ENCODE data around the gene ZDHHC16.
A peak's percentile ranks its signal among the peaks of the same experiment; 100 is the strongest.
"Not testable (repeated sequence)": the region's sequence is repeated elsewhere in the genome, so short reads cannot be mapped to it uniquely, and the experiment has no call there.

The ZDHHC16 gene

GRCh38 chr10:97406064-97406463 is 39.9 kb upstream of the ZDHHC16 start:
- H3K4me3 ChIP-seq (ENCODE audit: low read length) = no peak overlapping the region
- DNase-seq = no peak
- H3K18ac ChIP-seq (ENCODE audit: low read length) = no peak overlapping the region
- H3K79me2 ChIP-seq (ENCODE audit: control insufficient read depth, insufficient read depth, low read length) = no peaks in the 10 kb centered on the region
- H3K79me1 ChIP-seq (ENCODE audit: low read length) = no peaks in the 10 kb centered on the region
- no peak overlapping the region for H3K4me2 ChIP-seq (ENCODE audit: low read length)
- H3K23ac ChIP-seq (ENCODE audit: low read length) = no peak overlapping the region
- H3K4ac ChIP-seq (ENCODE audit: low read depth, low read length) = no peak overlapping the region
- no peak overlapping the region for H2BK120ac ChIP-seq (ENCODE audit: low read depth, low read length)
- H4K8ac ChIP-seq (ENCODE audit: low read depth, low read length) = no peak overlapping the region
- H3K9ac ChIP-seq (ENCODE audit: low read length) = no peak overlapping the region
- H3K36me3 ChIP-seq (ENCODE audit: control insufficient read depth, insufficient read depth, low read length) = no peaks in the 10 kb centered on the region
- no CpG with 5 or more reads among the region's 3 CpGs for WGBS (ENCODE audit: extremely low coverage, insufficient coverage, low lambda C conversion rate)
- H3K27ac ChIP-seq (ENCODE audit: low read depth, low read length) = no peak overlapping the region
- no peak overlapping the region for H4K5ac ChIP-seq (ENCODE audit: low read length)
- no peak overlapping the region for H2BK15ac ChIP-seq (replicated peaks; ENCODE audit: low read depth)
- H2BK5ac ChIP-seq (ENCODE audit: low read length) = no peak overlapping the region
- no peak overlapping the region for H3K56ac ChIP-seq (ENCODE audit: low read length)
- no peaks in the 10 kb centered on the region for H3K4me1 ChIP-seq (ENCODE audit: control insufficient read depth, low read depth, low read length)
- no peaks in the 10 kb centered on the region for H3K27me3 ChIP-seq (ENCODE audit: insufficient read depth, low read length, poor library complexity)
- no peak overlapping the region for H2AK5ac ChIP-seq (ENCODE audit: low read length)

GRCh38 chr10:97406483-97406882 is 39.5 kb upstream of the ZDHHC16 start:
- H3K4me3 ChIP-seq (ENCODE audit: low read length); H3K56ac ChIP-seq (ENCODE audit: low read length); H4K8ac ChIP-seq (ENCODE audit: low read depth, low read length); H3K9ac ChIP-seq (ENCODE audit: low read length); H3K23ac ChIP-seq (ENCODE audit: low read length); H3K4me2 ChIP-seq (ENCODE audit: low read length); H3K79me2 ChIP-seq (ENCODE audit: control insufficient read depth, insufficient read depth, low read length); H3K27me3 ChIP-seq (ENCODE audit: insufficient read depth, low read length, poor library complexity); H2BK15ac ChIP-seq (replicated peaks; ENCODE audit: low read depth); H3K18ac ChIP-seq (ENCODE audit: low read length); H3K27ac ChIP-seq (ENCODE audit: low read depth, low read length); H4K5ac ChIP-seq (ENCODE audit: low read length); H3K4ac ChIP-seq (ENCODE audit: low read depth, low read length); H3K36me3 ChIP-seq (ENCODE audit: control insufficient read depth, insufficient read depth, low read length); H2BK120ac ChIP-seq (ENCODE audit: low read depth, low read length); H3K4me1 ChIP-seq (ENCODE audit: control insufficient read depth, low read depth, low read length); H2AK5ac ChIP-seq (ENCODE audit: low read length); DNase-seq; H2BK5ac ChIP-seq (ENCODE audit: low read length); H3K79me1 ChIP-seq (ENCODE audit: low read length): not testable (repeated sequence)
- WGBS (ENCODE audit: extremely low coverage, insufficient coverage, low lambda C conversion rate) = 100% methylated on average over 1 of the region's 7 CpGs

GRCh38 chr10:97407211-97407951 is 38.6 kb upstream of the ZDHHC16 start:
- no peak overlapping the region for H4K8ac ChIP-seq (ENCODE audit: low read depth, low read length)
- no peak overlapping the region for H2BK5ac ChIP-seq (ENCODE audit: low read length)
- no peak overlapping the region for H3K18ac ChIP-seq (ENCODE audit: low read length)
- H2BK120ac ChIP-seq (ENCODE audit: low read depth, low read length) = no peak overlapping the region
- WGBS (ENCODE audit: extremely low coverage, insufficient coverage, low lambda C conversion rate) = no CpG with 5 or more reads among the region's 10 CpGs
- no peak overlapping the region for H3K4ac ChIP-seq (ENCODE audit: low read depth, low read length)
- no peak overlapping the region for H2BK15ac ChIP-seq (replicated peaks; ENCODE audit: low read depth)
- peak; percentile 95 for DNase-seq
- H3K79me2 ChIP-seq (ENCODE audit: control insufficient read depth, insufficient read depth, low read length) = no peaks in the 10 kb centered on the region
- no peaks in the 10 kb centered on the region for H3K36me3 ChIP-seq (ENCODE audit: control insufficient read depth, insufficient read depth, low read length)
- no peak overlapping the region for H3K27ac ChIP-seq (ENCODE audit: low read depth, low read length)
- no peaks in the 10 kb centered on the region for H3K27me3 ChIP-seq (ENCODE audit: insufficient read depth, low read length, poor library complexity)
- no peak overlapping the region for H4K5ac ChIP-seq (ENCODE audit: low read length)
- peak overlapping the region; percentile 75 for H3K4me2 ChIP-seq (ENCODE audit: low read length)
- no peaks in the 10 kb centered on the region for H3K4me1 ChIP-seq (ENCODE audit: control insufficient read depth, low read depth, low read length)
- peak overlapping the region; percentile 43 for H3K56ac ChIP-seq (ENCODE audit: low read length)
- H2AK5ac ChIP-seq (ENCODE audit: low read length) = no peak overlapping the region
- H3K9ac ChIP-seq (ENCODE audit: low read length) = peak overlapping the region; percentile 33
- no peak overlapping the region for H3K4me3 ChIP-seq (ENCODE audit: low read length)
- no peak overlapping the region for H3K23ac ChIP-seq (ENCODE audit: low read length)
- no peaks in the 10 kb centered on the region for H3K79me1 ChIP-seq (ENCODE audit: low read length)

- WGBS (ENCODE audit: extremely low coverage, insufficient coverage, low lambda C conversion rate) = no CpG with 5 or more reads among the region's 2 CpGs
- Histone ChIP-seq H3K27me3 (ENCODE audit: insufficient read depth, low read length, poor library complexity) (no peaks in the 10 kb centered on the region), H2BK120ac (ENCODE audit: low read depth, low read length) (no peak overlapping the region), H4K8ac (ENCODE audit: low read depth, low read length) (no peak overlapping the region), H3K18ac (ENCODE audit: low read length) (no peak overlapping the region), H3K4ac (ENCODE audit: low read depth, low read length) (no peak overlapping the region), H3K23ac (ENCODE audit: low read length) (no peak overlapping the region), H3K4me3 (ENCODE audit: low read length) (no peak overlapping the region), H3K4me1 (ENCODE audit: control insufficient read depth, low read depth, low read length) (no peaks in the 10 kb centered on the region), H4K5ac (ENCODE audit: low read length) (no peak overlapping the region), H3K79me1 (ENCODE audit: low read length) (no peaks in the 10 kb centered on the region), H3K27ac (ENCODE audit: low read depth, low read length) (no peak overlapping the region), H3K36me3 (ENCODE audit: control insufficient read depth, insufficient read depth, low read length) (no peaks in the 10 kb centered on the region), H2BK5ac (ENCODE audit: low read length) (no peak overlapping the region), H3K56ac (ENCODE audit: low read length) (no peak overlapping the region), H2BK15ac (replicated peaks; ENCODE audit: low read depth) (no peak overlapping the region), H2AK5ac (ENCODE audit: low read length) (no peak overlapping the region), H3K9ac (ENCODE audit: low read length) (no peak overlapping the region), H3K79me2 (ENCODE audit: control insufficient read depth, insufficient read depth, low read length) (no peaks in the 10 kb centered on the region), H3K4me2 (ENCODE audit: low read length) (no peak overlapping the region)
- no peak for DNase-seq
These were observed 38.1 kb upstream of the ZDHHC16 start for GRCh38 chr10:97407952-97408248.

- no peak overlapping the region for H2AK5ac ChIP-seq (ENCODE audit: low read length)
- no CpG with 5 or more reads among the region's 10 CpGs for WGBS (ENCODE audit: extremely low coverage, insufficient coverage, low lambda C conversion rate)
- no peak overlapping the region for H3K23ac ChIP-seq (ENCODE audit: low read length)
- no peak overlapping the region for H4K8ac ChIP-seq (ENCODE audit: low read depth, low read length)
- H3K79me2 ChIP-seq (ENCODE audit: control insufficient read depth, insufficient read depth, low read length) = no peaks in the 10 kb centered on the region
- no peaks in the 10 kb centered on the region for H3K36me3 ChIP-seq (ENCODE audit: control insufficient read depth, insufficient read depth, low read length)
- H3K9ac ChIP-seq (ENCODE audit: low read length) = no peak overlapping the region
- H3K18ac ChIP-seq (ENCODE audit: low read length) = no peak overlapping the region
- H4K5ac ChIP-seq (ENCODE audit: low read length) = no peak overlapping the region
- DNase-seq = no peak
- H2BK15ac ChIP-seq (replicated peaks; ENCODE audit: low read depth) = no peak overlapping the region
- no peaks in the 10 kb centered on the region for H3K27me3 ChIP-seq (ENCODE audit: insufficient read depth, low read length, poor library complexity)
- no peak overlapping the region for H3K4me3 ChIP-seq (ENCODE audit: low read length)
- no peaks in the 10 kb centered on the region for H3K4me1 ChIP-seq (ENCODE audit: control insufficient read depth, low read depth, low read length)
- no peak overlapping the region for H2BK5ac ChIP-seq (ENCODE audit: low read length)
- no peak overlapping the region for H3K56ac ChIP-seq (ENCODE audit: low read length)
- H3K4me2 ChIP-seq (ENCODE audit: low read length) = no peak overlapping the region
- H3K4ac ChIP-seq (ENCODE audit: low read depth, low read length) = no peak overlapping the region
- H3K27ac ChIP-seq (ENCODE audit: low read depth, low read length) = no peak overlapping the region
- no peak overlapping the region for H2BK120ac ChIP-seq (ENCODE audit: low read depth, low read length)
- H3K79me1 ChIP-seq (ENCODE audit: low read length) = no peaks in the 10 kb centered on the region
These were observed 37.4 kb upstream of the ZDHHC16 start for GRCh38 chr10:97408496-97408992.

- WGBS (ENCODE audit: extremely low coverage, insufficient coverage, low lambda C conversion rate) = no CpG with 5 or more reads among the region's 4 CpGs
- H3K9ac ChIP-seq (ENCODE audit: low read length) = no peak overlapping the region
These were observed 34.6 kb upstream of the ZDHHC16 start for GRCh38 chr10:97411406-97411805.

More at GRCh38 chr10:97411406-97411805, 34.6 kb upstream of the ZDHHC16 start:
- Histone ChIP-seq H3K4ac (ENCODE audit: low read depth, low read length) (no peak overlapping the region), H3K36me3 (ENCODE audit: control insufficient read depth, insufficient read depth, low read length) (no peaks in the 10 kb centered on the region), H2AK5ac (ENCODE audit: low read length) (no peak overlapping the region), H2BK120ac (ENCODE audit: low read depth, low read length) (no peak overlapping the region), H3K4me2 (ENCODE audit: low read length) (no peak overlapping the region), H3K18ac (ENCODE audit: low read length) (no peak overlapping the region), H2BK15ac (replicated peaks; ENCODE audit: low read depth) (no peak overlapping the region), H3K27me3 (ENCODE audit: insufficient read depth, low read length, poor library complexity) (no peaks in the 10 kb centered on the region), H3K23ac (ENCODE audit: low read length) (no peak overlapping the region), H3K4me1 (ENCODE audit: control insufficient read depth, low read depth, low read length) (no peaks in the 10 kb centered on the region), H2BK5ac (ENCODE audit: low read length) (no peak overlapping the region), H3K79me2 (ENCODE audit: control insufficient read depth, insufficient read depth, low read length) (no peaks in the 10 kb centered on the region), H4K8ac (ENCODE audit: low read depth, low read length) (no peak overlapping the region), H3K4me3 (ENCODE audit: low read length) (no peak overlapping the region), H4K5ac (ENCODE audit: low read length) (no peak overlapping the region), H3K79me1 (ENCODE audit: low read length) (no peaks in the 10 kb centered on the region), H3K56ac (ENCODE audit: low read length) (no peak overlapping the region), H3K27ac (ENCODE audit: low read depth, low read length) (no peak overlapping the region)
- DNase-seq = no peak

Data from mesendoderm (in vitro differentiated cells).